CD4-positive, alpha-beta T cell treated with Interleukin-17A for 1 hour (primary cell): ENCODE measurements around the gene SRD5A1.
"Not testable (repeated sequence)": the region's sequence is repeated elsewhere in the genome, so short reads cannot be mapped to it uniquely, and the experiment has no call there.

ENCODE experiments used
- DNase-seq: peaks from one replicate; pipeline ENCODE4 v3.0.0-alpha.2; 2020

SRD5A1 gene

DNA sequence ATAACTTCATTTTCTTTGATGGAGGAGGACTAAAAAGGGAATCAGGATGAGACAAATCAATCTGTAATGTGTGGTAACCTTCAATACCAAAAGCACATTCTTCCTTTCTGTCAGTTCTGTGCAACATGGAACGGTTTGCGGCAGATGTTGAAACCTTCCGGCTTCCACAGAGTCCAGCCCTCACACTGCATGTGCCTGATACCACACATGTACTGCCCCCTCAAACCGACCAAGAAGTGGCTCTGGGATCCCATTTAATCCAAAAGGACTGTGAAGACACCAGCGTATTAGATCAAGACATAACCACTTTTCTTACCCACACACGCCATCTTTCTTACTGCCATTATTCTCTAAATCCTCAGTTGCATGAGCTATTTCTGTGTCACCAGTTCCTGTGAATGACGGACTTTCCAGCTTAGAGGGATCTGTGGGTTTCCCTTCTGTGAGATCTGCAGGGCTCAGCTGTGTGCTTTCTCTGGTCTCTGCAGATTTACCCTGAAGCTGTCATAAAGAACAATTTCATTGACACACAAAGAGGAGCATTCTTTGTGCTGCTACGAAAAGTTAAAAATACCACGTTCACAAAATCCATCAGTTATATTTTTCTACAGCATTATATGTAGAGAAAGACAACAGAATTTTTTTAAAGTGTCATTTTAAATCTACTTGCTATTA, 26.2 kb upstream of the SRD5A1 start:
- no peak for DNase-seq

DNA sequence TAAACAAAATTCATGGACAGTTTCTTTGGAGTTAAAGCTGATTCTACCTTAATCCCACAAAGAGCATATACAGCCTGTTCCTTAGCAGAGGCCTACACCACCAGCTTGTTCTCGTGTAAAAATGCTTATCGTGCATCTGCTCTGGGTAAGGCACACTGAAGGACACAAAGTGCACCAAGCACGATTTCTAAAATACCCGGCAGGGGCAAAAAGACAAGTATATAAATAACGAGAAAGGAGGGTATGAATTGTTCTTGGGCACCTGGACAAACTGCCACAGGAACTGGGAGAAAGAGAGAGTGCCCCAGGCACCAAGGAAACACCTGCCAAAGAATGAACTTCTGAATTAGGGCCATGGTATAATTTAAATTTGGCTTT, 25.7 kb upstream of the SRD5A1 start:
- DNase-seq: no peak

- no peak for DNase-seq
Observed at GRCh38 chr5:6608016-6608415, 25.2 kb upstream of the SRD5A1 start.

DNA sequence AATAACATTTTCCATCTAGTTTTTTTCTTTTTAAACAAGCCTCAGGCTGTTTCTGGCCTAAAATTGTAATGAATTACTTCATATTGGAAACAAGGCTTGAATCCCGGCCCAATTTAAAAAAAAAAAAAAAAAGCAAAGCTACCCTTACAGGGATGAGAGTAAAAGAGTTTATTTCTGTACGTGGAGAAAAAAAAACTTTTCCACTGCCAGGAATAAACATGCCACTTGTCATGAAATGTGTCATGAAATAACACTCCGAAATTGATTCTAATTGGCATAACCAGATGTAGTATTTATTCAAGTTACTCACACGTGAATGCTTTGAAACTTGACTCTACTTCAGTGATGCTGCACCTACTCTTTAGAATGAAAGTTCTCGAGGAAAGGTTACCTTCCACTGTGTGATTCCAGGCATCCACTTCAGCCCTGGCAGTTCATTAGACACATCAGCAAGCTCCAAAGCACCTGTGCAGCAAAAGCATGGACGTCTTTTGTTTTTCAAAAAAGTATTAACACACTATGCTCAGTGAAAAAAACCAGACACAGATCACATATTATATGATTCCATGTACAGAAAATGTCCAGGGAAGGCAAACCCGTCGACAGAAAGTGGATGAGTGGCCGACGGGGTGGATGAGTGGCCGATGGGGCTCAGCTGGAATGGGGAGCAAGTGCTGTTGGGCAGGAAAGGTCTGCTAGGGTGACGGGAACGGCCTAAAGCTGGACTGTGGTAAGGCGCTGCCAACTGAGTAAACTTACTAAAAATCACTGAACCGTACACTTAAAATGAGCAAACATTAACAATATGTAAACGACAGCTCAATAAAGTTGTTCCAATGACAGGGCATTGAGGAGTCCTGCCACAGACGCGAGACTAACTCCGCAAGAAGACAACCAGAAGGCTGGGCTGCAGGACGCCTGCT, 21.6 kb upstream of the SRD5A1 start:
- no peak for DNase-seq

GRCh38 chr5:6615034-6615815, 18.0 kb upstream of the SRD5A1 start:
- DNase-seq: no peak

- no peak for DNase-seq
Observed at GRCh38 chr5:6616632-6617031, 16.6 kb upstream of the SRD5A1 start.

DNA sequence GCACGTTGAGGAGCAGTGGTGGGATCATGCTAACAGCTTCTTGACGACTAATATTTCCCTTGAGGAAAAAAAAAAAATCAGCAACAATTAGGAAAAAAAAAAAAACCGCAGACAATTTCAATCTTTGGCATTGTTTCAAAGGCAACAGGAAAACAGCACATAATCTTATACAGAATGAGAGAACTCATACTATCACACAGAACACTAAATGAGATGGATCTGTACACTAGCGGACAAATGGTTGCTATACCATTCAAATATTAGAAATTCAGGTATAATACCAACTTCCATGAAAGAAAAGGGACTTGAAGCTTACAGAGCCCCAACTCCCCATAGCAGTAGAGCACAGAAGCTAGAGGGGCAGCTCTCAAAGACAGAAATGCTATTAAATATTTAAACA, 10.0 kb upstream of the SRD5A1 start:
- no peak for DNase-seq

DNA sequence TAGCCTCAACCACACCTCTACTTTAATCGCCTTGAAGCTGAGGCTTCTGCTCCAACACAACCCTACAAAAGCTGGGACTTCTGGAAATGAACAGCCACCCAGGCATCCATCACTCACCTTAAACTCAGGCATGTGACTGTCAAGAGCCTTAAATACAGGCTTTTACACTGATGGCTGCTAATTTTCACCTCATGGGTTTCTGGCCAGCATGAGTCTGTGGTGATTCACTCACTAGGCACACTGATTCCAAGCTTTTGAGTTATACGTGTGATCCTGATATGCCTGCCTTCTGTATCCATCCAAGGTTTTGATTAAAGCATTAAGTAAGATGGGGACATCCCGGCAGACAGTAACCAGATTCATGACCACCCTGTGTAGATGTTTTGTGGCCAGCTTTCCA, 9.3 kb upstream of the SRD5A1 start:
- DNase-seq: no peak

GRCh38 chr5:6626508-6626907, 6.7 kb upstream of the SRD5A1 start:
- no peak for DNase-seq

DNA sequence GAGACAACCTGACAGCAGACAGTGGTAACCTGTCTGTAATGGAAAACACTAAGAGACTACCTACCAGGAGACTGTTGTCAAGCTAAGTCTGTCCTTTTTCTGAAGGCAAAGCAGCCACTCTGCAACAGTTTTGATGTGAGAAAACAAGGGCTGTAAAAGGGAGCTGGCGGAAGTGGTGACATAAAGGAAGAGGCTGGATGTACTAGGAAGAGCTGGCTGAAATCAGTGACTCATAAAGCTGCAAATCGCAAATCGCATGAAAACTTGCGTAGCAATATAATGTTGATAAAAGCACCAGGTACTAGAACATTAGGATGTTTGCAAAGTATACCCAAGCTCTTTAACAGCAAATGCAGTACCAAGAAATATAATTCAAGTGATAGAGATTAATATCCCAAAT, 1.8 kb upstream of the SRD5A1 start:
- no peak for DNase-seq

- no peak for DNase-seq
Observed at GRCh38 chr5:6632324-6632887, 834 bp upstream of the SRD5A1 start.

DNA sequence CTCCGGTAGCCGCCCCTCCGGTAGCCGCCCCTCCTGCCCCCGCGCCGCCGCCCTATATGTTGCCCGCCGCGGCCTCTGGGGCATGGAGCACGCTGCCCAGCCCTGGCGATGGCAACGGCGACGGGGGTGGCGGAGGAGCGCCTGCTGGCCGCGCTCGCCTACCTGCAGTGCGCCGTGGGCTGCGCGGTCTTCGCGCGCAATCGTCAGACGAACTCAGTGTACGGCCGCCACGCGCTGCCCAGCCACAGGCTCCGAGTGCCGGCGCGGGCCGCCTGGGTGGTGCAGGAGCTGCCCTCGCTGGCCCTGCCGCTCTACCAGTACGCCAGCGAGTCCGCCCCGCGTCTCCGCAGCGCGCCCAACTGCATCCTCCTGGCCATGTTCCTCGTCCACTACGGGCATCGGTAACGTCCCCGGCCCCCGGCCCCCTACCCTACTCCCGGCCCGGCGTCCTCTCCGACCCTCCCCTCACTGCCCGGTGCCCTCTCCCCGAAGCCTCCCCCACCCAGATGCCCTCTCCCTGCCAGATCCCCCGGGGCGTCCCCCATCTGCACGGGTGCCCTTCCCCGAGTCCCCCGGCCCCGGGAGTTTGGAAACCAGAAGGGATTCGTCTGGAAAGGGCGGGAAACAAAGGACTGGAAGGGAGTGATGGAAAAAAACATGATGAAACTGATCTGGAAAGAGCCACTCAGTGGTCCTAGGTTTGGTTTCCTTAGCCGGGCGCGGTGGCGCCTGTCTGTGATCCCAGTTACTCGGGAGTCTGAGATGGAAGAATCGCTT, 417 bp downstream of the SRD5A1 start:
- DNase-seq: no peak

DNA sequence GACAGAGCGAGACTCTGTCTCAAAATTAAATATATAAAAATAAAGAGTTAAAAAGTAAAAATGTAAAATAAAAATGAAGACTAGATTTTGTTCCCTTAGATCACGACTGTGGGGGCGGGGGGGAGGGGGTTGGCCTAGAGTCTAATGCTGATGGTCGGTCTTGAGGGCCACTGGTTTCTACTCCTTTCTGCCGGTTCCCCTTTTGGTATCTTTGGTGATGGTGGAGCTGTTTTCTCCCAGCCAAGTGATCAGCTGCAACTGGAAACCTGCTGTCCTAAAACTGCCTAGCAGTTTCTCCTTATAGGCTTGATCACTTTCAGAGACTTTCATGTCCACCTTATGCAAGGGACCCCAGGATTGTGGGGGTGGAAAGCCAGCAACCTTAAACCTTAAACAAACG, 1.1 kb downstream of the SRD5A1 start:
- no peak for DNase-seq

DNA sequence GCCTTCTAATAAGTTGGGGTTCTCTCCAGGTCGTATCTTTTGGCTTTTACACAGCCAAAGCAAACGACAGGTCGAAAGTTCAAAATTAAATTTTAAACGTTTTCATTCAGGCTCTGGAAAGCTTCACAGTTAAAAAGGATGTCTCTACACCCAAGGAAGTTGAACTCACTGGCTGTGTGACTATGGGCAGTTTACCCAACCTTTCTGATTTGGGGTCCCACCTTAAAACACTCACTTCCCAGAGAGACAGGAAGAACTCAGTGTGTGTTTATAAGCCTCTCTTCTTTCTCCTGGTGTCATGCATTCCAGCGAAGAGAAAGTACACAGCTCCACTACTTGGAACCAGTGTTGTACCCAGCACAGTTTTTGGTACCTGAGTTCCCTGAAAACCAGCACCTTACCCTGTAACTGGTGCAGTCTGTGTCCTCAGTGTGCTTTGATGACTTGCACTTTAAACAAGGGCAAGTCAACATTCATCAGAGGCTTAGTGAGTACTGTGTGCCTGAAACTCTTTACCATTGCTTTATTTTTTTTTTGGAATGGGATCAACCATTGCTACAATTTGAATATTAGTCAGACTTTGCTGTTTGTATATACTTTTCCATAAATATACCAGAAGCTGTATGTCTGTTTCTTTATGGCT, 1.7 kb downstream of the SRD5A1 start:
- DNase-seq: no peak

GRCh38 chr5:6636293-6636692, 3.1 kb downstream of the SRD5A1 start:
- DNase-seq: no peak

- DNase-seq: no peak
Observed at GRCh38 chr5:6637022-6637421, 3.8 kb downstream of the SRD5A1 start.

GRCh38 chr5:6637590-6637989, 4.3 kb downstream of the SRD5A1 start:
- DNase-seq: no peak

DNA sequence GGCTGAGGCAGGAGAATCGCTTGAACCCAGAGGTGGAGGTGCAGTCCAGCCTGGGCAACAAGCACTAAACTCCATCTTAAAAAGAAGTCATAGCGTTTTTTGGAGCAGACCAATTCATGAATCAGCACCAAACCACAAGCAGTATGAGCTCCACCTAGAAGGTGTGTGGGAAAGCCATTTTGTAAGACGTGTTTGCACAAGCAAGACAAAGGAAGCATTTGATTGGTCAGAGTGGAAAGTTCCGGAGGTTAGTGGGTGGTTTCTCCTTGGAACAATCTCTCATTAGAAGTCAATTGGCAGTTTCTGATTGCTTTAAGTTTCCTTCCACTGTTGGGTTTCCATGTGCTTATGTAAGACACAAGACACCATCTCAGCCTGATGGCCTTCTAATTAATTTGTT, 5.0 kb downstream of the SRD5A1 start:
- no peak for DNase-seq

- DNase-seq: no peak
Observed at GRCh38 chr5:6642655-6643054, 9.4 kb downstream of the SRD5A1 start.

GRCh38 chr5:6644794-6645241, 11.6 kb downstream of the SRD5A1 start:
- DNase-seq: no peak

DNA sequence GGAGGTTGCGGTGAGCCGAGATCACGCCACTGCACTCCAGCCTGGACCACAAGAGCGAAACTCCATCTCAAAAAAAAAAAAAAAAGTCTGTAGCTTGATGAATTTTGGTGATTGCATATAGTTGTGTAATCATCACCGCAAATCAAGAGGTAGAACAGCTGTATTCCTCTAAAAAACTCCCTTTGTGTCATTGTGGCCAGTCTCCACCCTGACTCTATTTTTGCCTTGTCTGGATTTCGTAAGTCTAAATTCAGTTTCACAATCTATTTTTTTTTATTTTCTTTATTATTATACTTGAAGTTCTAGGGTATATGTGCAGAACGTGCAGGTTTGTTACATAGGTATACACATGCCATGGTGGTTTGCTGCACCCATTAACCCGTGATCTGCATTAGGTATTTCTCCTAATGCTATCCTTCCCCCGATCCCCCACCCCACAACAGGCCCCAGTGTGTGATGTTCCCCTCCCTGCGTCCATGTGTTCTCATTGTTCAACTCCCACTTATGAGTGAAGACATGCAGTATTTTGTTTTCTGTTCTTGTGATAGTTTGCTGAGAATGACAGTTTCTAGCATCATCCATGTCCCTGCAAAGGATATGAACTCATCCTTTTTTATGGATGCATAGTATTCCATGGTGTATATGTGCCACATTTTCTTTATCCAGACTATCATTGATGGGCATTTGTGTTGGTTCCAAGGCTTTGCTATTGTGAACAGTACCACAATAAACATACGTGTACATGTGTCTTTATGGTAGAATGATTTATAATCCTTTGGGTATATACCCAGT, 12.5 kb downstream of the SRD5A1 start:
- not testable (repeated sequence) for DNase-seq
